Measurements from ENCODE around the gene STK11IP. TPM values are rescaled to one million over a fixed set of nuclear protein-coding genes. Genes with fewer than 3 reads are reported as not detected.

STK11IP gene
- total and polyA plus RNA-seq, 9 of the 15 experiments (the other 6 are each of a cell fraction or from before 2014, with no cell fraction given): 0.52 to 21.7 (median 5.6) TPM

DNA sequence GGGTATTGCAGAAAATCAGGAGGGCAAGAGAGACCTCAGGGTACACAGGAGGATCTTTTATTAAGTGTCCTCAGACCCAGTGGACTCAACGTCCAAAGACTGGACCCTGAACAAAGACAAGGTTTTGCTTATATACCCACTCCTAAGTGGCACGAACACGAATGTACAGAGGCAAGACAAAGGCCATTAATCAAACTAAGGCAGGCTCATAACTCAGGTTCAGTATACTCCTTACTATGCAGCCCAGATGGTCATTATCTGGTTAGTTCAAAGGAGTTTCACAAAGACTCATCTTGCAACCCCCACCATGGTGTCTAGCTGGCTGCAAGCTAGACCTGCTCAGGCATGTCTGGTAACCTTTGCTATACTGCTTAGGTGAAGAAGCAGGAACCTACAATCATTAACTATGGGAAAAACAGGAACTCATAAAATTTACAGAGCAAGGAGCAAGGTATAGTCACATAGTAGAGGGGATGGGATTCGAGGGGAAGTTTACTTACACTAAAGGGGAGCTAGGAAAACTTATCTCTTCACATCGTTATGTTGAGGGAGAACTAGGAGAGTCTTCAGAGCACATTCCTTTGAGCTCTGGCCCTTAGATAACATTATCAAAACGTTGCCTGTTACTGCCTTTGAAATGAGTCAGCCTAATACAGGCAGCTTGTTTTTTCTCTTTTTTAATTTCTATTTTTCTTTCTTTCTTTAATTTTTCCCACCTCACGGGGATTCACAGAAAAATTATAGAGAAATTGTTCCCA, 63.7 kb downstream of the STK11IP start (continued):
- TF ChIP-seq RNF2 (IDR thresholded peaks at IDR 0.05): 0 out of 2 replicates have a peak, but pooled peaks have one; percentile 20
- TF ChIP-seq SMARCA4 (IDR thresholded peaks at IDR 0.05): peak; percentile 89
- peak; percentile 41; the same call in 1 of the 2 replicates for TF ChIP-seq ZBTB7A (IDR thresholded peaks at IDR 0.05; ENCODE audit: borderline replicate concordance, control insufficient read depth, low read depth, low read length)
- peak; percentile 79 for TF ChIP-seq EP300 (IDR thresholded peaks at IDR 0.05; ENCODE audit: low read length)
- peak; percentile 34; the same call in 1 of the 2 replicates for TF ChIP-seq CXXC5 (CRISPR knock-in tag; IDR thresholded peaks at IDR 0.05)
- TF ChIP-seq TEAD4 (IDR thresholded peaks at IDR 0.05; ENCODE audit: low read length): peak; percentile 91
- TF ChIP-seq TEAD4 (CRISPR knock-in tag; IDR thresholded peaks at IDR 0.05; ENCODE audit: borderline replicate concordance): no peak
- peak; percentile 49; the same call in 1 of the 2 replicates for TF ChIP-seq SMAD4 (CRISPR knock-in tag; conservative IDR thresholded peaks at IDR 0.05)
- no peak for TF ChIP-seq HOXB6 (CRISPR knock-in tag; IDR thresholded peaks at IDR 0.05; ENCODE audit: borderline replicate concordance)
- peak; percentile 77 for TF ChIP-seq TCF3 (CRISPR knock-in tag; IDR thresholded peaks at IDR 0.05)
- TF ChIP-seq, protein P1, sequence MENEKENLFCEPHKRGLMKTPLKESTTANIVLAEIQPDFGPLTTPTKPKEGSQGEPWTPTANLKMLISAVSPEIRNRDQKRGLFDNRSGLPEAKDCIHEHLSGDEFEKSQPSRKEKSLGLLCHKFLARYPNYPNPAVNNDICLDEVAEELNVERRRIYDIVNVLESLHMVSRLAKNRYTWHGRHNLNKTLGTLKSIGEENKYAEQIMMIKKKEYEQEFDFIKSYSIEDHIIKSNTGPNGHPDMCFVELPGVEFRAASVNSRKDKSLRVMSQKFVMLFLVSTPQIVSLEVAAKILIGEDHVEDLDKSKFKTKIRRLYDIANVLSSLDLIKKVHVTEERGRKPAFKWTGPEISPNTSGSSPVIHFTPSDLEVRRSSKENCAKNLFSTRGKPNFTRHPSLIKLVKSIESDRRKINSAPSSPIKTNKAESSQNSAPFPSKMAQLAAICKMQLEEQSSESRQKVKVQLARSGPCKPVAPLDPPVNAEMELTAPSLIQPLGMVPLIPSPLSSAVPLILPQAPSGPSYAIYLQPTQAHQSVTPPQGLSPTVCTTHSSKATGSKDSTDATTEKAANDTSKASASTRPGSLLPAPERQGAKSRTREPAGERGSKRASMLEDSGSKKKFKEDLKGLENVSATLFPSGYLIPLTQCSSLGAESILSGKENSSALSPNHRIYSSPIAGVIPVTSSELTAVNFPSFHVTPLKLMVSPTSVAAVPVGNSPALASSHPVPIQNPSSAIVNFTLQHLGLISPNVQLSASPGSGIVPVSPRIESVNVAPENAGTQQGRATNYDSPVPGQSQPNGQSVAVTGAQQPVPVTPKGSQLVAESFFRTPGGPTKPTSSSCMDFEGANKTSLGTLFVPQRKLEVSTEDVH (IDR thresholded peaks at IDR 0.05; ENCODE audit: low read depth, partially characterized antibody): no peak
- TF ChIP-seq, protein P2, sequence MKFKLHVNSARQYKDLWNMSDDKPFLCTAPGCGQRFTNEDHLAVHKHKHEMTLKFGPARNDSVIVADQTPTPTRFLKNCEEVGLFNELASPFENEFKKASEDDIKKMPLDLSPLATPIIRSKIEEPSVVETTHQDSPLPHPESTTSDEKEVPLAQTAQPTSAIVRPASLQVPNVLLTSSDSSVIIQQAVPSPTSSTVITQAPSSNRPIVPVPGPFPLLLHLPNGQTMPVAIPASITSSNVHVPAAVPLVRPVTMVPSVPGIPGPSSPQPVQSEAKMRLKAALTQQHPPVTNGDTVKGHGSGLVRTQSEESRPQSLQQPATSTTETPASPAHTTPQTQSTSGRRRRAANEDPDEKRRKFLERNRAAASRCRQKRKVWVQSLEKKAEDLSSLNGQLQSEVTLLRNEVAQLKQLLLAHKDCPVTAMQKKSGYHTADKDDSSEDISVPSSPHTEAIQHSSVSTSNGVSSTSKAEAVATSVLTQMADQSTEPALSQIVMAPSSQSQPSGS (CRISPR knock-in tag; IDR thresholded peaks at IDR 0.05): no peak
- TF ChIP-seq, protein P3, sequence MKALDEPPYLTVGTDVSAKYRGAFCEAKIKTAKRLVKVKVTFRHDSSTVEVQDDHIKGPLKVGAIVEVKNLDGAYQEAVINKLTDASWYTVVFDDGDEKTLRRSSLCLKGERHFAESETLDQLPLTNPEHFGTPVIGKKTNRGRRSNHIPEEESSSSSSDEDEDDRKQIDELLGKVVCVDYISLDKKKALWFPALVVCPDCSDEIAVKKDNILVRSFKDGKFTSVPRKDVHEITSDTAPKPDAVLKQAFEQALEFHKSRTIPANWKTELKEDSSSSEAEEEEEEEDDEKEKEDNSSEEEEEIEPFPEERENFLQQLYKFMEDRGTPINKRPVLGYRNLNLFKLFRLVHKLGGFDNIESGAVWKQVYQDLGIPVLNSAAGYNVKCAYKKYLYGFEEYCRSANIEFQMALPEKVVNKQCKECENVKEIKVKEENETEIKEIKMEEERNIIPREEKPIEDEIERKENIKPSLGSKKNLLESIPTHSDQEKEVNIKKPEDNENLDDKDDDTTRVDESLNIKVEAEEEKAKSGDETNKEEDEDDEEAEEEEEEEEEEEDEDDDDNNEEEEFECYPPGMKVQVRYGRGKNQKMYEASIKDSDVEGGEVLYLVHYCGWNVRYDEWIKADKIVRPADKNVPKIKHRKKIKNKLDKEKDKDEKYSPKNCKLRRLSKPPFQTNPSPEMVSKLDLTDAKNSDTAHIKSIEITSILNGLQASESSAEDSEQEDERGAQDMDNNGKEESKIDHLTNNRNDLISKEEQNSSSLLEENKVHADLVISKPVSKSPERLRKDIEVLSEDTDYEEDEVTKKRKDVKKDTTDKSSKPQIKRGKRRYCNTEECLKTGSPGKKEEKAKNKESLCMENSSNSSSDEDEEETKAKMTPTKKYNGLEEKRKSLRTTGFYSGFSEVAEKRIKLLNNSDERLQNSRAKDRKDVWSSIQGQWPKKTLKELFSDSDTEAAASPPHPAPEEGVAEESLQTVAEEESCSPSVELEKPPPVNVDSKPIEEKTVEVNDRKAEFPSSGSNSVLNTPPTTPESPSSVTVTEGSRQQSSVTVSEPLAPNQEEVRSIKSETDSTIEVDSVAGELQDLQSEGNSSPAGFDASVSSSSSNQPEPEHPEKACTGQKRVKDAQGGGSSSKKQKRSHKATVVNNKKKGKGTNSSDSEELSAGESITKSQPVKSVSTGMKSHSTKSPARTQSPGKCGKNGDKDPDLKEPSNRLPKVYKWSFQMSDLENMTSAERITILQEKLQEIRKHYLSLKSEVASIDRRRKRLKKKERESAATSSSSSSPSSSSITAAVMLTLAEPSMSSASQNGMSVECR (CRISPR knock-in tag; IDR thresholded peaks at IDR 0.05): no peak
- TF ChIP-seq DMBX1 (CRISPR knock-in tag; IDR thresholded peaks at IDR 0.05; ENCODE audit: borderline replicate concordance): peak; percentile 25; the same call in 1 of the 2 replicates
- 0 out of 2 replicates have a peak, but pooled peaks have one; percentile 26 for TF ChIP-seq NFRKB (IDR thresholded peaks at IDR 0.05; ENCODE audit: low read depth)
- TF ChIP-seq ZNF583 (CRISPR knock-in tag; IDR thresholded peaks at IDR 0.05): no peak
- TF ChIP-seq JUND (IDR thresholded peaks at IDR 0.05; ENCODE audit: borderline replicate concordance, low read depth, low read length): peak; percentile 56; the same call in 1 of the 2 replicates
- TF ChIP-seq JUND (tag; IDR thresholded peaks at IDR 0.05; ENCODE audit: borderline replicate concordance, low read depth, low read length): peak; percentile 7; the same call in 2 of the 3 replicates
- TF ChIP-seq ZNF444 (CRISPR knock-in tag; IDR thresholded peaks at IDR 0.05): no peak
- TF ChIP-seq XRCC5 (IDR thresholded peaks at IDR 0.05; ENCODE audit: low read depth, low read length): no peak
- peak; percentile 59; the same call in 1 of the 2 replicates for TF ChIP-seq NFE2 (IDR thresholded peaks at IDR 0.05; ENCODE audit: low read depth)

All from K562 (cell line).